HCEC 1CT (cell line): ENCODE results near the gene ZDHHC17.

Experiments
- DNase-seq: peaks from one replicate; pipeline ENCODE4 v3.0.0-alpha.2; 2017

The ZDHHC17 gene

GRCh38 chr12:76820888-76821482 is 57.1 kb downstream of the ZDHHC17 start:
- peak; percentile 50 for DNase-seq

- no peak for DNase-seq
Observed at GRCh38 chr12:76830436-76830835, 66.5 kb downstream of the ZDHHC17 start.

DNA sequence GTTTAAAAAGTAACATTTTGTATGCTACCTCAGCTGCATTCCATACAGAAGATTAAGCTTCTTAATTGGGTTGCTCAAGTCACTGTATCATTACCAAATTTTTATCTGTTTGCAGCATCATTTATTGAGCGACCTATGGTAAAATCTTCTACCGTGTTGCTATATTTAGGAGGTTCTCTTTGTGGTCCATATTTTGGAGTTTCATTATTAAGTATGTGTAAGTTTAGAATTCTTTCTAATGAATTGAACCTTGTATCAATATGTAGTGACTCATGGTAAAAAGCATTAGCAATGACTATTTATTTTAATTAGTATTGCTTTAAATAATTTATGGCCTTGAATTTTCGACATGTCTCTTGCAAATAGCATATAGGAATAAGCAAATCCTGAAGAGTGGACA is 72.7 kb downstream of the ZDHHC17 start:
- no peak for DNase-seq

DNA sequence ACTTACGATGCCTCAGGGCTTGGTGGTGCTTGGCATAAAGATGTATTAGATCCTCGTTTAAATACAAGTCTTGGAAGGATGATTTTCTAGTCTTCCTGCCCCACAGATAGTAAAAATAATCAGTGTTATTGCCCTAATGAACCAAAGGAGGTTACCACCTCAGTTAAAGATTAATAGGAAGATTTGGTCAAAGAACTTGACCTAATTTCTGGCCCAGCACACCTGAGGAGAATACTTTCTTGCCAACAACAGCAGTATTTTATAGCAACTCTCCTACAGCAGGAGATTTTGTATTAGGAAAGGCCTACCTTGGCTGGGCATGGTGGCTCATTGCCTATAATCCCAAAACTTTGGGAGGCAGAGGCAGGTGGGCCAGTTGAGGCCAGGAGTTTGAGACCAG is 83.3 kb downstream of the ZDHHC17 start:
- no peak for DNase-seq

DNA sequence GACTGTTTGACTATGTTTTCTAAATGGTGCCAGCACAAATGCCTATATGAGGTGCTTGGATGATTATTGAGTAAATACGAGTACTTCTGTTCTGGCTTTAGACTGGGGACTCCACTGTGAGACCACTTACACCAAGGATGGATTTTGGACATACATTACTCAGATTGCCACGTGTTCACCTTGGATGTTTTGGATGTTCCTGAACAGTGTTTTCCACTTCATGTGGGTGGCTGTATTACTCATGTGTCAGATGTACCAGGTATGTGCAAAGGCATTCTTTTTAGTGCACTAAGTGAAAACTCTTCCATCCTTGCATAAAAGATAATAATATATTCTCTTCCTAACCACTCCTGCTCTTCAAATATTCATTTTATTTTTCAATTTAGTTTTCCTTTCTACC is 84.2 kb downstream of the ZDHHC17 start:
- no peak for DNase-seq

DNA sequence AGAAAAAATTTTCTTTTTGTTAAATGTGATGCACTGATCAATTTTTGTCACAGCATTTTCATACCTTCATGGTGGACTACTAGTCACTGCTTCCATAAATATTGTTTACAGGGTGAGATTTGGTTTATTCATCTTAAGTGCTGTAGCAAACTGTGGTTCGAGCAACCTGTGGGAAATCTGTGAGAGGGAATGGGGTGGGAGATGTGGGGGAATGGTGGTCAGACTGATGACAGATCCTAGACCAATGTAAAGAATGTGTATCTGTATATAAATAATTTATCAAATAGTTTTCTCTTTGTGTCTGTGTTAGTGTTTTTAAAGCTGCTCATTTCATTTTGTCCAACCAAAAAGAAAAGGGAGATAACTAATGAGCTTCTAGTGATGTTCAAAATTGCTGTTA is 88.2 kb downstream of the ZDHHC17 start:
- DNase-seq = no peak

- DNase-seq = no peak
Observed at GRCh38 chr12:76855271-76855670, 91.4 kb downstream of the ZDHHC17 start.

DNA sequence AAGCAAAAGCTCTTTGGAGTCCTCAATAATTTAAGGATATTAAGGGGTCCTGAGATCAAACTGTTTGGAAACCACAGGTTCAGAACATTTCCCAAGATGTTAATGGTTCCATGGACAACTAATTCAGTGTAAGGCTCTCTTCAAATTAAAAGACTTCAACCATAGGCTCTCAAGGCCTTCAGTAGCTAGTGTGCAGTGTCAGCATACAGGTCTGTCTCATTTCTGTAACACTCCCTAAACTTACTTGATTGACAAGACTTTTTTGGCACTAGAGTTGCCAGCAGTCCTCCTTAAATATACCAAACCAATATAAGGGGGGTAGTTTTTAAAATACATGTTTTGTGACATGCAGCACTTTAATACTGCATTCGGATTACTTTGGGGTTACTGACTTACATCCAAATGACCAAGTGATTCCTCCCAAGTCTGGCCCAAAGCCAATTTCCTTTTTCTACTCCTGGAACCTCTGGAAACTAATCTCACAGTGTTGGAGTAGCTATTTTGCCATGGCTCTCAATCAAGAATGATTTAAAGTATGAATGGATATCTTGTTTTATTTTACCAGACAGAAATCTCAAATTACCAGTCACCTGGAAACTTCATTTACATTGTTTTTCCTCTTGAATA is 92.2 kb downstream of the ZDHHC17 start:
- DNase-seq = no peak

DNA sequence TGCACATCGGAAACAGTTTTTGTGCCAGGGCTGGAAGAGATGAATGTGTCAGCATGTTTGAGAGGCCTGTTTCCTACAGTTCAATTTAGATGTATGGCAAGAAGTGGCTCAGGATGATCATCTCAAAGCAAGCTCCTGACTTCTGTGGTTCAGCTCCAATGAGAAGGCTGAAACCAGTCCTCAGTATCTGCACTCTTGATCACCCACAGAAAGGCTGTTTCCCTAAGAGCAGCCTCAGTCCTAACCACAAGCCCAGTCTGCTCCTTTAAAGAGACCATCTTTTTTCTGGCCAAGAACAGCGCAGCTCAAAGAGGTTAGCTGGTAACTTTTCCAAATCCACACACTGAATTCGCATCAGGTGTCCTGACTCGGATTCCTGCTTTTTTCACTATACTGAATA is 95.7 kb downstream of the ZDHHC17 start:
- no peak for DNase-seq

- DNase-seq = no peak
Observed at GRCh38 chr12:76860256-76860655, 96.3 kb downstream of the ZDHHC17 start.

DNA sequence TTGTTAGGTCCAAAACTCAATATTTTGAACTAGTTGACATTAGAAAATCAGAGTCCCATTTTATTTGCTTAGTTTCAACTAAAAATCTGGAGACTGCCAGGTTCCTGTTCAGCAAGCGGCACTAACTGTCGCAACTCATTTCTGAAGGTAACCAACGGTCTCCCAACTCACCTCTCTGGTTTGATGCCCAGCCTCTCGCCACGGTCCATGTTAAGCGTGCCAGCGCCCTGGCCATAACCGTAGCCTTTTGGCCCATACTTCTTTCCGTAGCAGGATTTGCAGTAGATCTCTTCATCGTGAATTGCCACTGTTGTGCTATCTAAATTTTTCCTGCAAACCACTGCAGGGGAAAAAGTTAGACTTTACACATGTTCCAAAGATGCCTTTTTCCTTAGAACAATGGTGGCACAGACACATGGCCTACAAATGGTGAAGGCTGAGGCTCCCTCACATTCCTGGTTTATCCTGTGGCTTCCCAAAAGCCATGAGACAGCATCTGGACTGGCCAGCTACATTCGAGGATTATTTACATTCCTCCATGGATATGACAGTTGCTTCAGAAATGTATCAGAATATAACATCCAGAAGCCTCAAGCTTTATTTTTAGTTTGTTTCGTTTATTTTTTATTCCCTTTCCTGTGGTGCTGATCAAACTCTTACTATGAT is 99.2 kb downstream of the ZDHHC17 start:
- DNase-seq = peak; percentile 89

DNA sequence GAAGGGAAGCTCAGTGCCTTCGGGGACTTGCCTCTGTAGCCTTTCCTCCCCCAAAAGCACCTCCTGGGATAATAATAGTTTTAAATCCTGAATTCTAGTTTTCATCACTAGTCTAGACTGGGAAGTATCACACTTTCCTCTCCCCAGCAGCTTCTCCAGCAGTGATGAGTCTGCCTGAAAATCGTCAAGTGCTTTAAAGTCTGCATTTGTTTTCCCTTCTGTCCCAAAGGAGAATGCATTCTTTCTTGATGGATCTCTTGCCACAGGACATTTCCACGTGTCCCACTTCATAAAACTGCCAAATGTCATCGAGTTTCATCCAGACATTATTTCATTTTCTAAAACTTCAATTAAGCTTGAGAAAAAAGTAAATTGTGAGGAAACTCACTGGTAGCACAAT is 99.9 kb downstream of the ZDHHC17 start:
- DNase-seq = peak; percentile 7

DNA sequence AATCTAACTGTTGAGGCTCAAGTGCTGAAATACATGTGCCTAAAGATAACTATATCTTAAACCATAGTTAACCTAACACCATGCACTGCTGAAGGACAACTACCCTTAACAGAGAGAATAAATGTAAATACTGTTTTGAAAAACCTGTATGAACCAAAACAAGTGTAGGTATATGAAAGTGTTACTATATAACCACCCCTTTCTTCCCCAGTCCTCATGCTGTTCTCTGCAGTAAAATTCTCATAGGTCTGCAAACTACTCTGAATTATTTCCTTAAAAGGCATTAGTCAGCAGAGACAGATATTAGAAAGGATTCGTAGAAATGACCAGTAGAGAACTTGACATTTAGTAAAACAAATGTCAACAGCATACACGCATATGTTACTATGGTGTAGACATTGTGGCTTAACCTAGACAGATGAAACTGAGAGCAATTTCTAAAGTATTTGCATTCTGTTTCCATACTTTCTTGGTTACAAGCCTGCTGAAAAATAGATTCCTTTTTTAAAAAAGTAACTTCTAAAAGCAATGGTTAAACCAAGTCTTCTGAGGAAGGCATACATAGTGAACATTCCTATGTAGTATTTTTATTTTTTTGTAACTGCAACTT is 101.0 kb downstream of the ZDHHC17 start:
- DNase-seq = no peak

GRCh38 chr12:76866151-76866567 is 102.2 kb downstream of the ZDHHC17 start:
- DNase-seq = no peak

- peak; percentile 19 for DNase-seq
Observed at GRCh38 chr12:76866726-76867125, 102.8 kb downstream of the ZDHHC17 start.

DNA sequence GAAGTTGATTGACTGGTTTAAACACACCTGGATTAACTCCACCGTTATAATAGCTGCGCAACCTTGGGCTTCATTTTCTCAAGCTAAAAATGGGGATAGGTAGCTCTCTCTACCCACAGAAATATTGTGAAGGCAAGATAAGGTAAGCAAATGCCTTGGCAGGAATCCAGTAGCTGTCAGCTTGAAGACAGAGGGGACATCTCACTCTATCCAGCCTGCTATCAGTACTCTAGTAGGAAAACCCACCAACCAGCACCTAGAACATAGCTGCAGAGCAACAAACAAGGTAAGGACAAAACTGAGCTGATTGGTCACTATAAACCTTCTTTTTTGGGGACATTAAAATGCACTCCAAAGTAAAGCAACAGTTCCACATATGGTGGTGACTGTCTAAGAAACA is 107.2 kb downstream of the ZDHHC17 start:
- no peak for DNase-seq

GRCh38 chr12:76871742-76872141 is 107.8 kb downstream of the ZDHHC17 start:
- no peak for DNase-seq

DNA sequence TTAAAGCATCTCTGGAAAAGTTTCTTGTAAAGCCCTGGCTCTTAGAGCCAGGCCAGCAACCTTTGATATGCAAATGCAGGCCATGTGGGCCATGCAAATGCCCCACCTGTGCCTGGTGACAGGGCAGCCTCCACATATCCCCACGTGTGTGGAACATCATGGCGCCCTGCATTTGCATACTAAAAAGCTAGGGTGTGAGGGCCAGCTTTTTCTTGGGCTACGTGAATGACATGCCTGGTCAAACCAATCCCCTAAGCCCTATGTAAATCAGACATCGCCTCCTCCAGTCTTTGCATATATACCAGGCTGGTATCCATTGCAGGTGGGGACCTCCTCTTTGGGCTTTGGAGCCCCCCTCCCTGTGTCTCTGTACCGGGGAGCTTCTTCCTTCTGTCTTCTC is 108.5 kb downstream of the ZDHHC17 start:
- DNase-seq = no peak

DNA sequence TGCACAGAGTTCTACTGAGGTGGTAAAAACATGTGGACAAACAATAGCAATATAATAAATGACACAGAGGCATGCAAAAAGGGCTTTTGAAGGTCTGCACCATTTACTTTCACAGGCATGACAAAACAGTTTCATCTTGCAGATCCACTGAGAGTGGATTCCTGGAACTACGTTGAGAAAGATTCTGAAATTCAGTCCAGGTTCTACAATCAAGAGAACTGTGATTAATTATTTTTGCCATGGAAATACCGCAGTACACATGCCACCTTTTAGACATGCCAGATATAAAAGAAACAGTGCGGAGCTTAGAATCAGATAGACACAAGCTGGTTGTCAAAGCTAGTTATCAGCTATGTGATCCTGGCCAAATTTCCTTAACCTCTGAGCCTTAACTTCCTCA is 110.1 kb downstream of the ZDHHC17 start:
- no peak for DNase-seq

- no peak for DNase-seq
Observed at GRCh38 chr12:76874491-76875190, 110.7 kb downstream of the ZDHHC17 start.

DNA sequence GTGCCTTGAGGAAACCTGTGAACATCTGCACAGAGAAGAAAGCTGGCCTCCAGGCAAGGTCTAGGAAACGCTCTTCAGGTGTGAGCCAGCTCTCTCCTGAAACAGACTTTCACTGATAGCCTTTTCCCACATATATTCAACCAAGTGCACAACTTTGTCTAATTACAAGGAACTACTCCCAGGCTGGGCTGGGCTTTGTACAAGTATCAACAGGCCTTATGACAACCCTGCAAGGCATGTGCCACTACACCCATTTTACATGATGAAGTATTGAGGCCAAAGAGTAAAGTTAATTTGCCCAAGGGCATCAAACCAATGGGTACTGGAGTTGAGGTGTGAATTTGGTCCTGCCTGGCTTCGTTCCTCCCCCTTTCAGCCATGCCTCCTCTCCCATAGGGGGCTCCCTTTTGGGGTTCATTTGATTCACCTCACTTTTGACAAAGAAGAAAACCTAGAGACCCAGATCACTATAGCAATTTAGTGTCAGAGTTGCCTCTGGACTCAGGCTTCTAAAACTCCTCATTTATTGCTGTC is 112.8 kb downstream of the ZDHHC17 start:
- no peak for DNase-seq

- DNase-seq = peak; percentile 4
Observed at GRCh38 chr12:76878099-76878898, 114.4 kb downstream of the ZDHHC17 start.
